Hematopoietic multipotent progenitor cell treated with erythropoietin and hydrocortisone succinate and interleukin-3 and kit ligand, for 8 days (in vitro differentiated cells): ENCODE measurements around the gene PPP1CB.

Experiments
- DNase-seq: peaks from one replicate; pipeline ENCODE4 v3.0.0-alpha.2; 2015

Gene PPP1CB

DNA sequence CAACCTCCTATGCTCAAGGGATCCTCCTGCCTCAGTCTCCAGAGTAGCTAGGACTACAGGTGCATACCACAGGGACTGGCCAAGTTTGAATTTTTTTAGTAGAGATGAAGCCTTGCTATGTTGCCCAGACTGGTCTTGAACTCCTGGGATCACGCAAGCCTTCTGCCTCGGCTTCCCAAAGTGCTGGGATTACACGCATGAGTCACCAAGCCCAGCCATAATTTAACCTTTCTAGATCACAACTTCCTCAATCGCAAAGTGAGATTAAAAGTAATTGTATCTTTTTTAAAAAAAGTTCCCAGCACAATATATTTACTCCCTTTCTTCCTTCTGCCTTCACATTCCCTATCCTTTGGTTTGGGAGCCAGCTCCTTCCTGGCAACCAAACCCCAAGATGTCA is 5.8 kb upstream of the PPP1CB start:
- no peak for DNase-seq

DNA sequence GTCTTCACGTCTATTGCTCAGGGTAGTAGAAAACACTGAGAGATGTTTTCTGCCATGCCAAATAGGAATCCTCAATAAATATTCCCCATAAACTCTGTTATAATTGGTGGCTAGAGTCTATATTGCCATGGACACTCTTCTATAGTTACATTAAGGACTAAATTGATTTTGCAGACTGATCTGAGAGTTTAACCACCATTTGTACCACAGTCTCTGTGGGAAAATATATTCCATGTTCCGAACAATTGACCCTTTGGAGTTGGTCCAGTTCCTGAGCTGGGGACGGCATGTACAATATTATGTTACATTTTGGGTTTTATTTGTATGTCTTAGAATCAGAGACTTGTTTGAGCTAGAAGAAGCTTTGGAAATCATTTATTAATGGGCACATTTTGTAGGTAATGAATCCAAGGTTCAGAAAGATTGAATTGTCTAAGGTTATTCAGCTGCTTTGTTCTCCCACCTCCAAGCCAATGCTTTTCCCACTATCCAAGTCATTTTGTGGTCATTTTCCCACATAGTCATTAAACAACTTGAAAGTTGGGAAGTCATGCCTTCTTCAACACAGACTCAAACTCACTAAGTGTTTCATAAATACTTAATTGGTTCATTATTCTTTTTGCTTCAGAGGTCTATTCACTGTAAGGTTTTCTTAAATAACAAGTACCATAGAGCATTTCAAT is 5.1 kb upstream of the PPP1CB start:
- DNase-seq = no peak

GRCh38 chr2:28747714-28748113 is 3.9 kb upstream of the PPP1CB start:
- DNase-seq = no peak

- DNase-seq = no peak
Measured at GRCh38 chr2:28748176-28748575, 3.5 kb upstream of the PPP1CB start.

- no peak for DNase-seq
Measured at GRCh38 chr2:28748941-28749340, 2.7 kb upstream of the PPP1CB start.

DNA sequence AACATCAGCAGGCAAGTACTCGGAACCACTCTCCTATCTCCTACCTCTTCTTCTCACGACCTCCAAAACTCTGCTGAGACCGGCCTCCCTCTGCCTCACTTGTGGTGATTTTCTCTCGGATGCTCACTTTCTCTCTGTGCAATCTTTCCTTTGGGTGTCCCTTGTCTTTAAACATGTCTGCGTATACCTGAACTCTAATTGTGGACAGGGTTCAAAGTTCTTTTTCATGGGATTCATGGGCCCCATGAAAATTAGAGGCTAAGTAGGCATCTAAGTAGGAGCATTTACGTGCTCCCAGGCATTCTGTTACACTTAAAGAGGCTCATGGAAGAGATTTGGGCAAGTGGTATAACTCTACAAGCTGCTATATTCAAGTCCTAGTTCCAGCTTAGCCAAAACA is 2.1 kb upstream of the PPP1CB start:
- no peak for DNase-seq

- peak; percentile 75 for DNase-seq
Measured at GRCh38 chr2:28750316-28751251, 1.0 kb upstream of the PPP1CB start.

DNA sequence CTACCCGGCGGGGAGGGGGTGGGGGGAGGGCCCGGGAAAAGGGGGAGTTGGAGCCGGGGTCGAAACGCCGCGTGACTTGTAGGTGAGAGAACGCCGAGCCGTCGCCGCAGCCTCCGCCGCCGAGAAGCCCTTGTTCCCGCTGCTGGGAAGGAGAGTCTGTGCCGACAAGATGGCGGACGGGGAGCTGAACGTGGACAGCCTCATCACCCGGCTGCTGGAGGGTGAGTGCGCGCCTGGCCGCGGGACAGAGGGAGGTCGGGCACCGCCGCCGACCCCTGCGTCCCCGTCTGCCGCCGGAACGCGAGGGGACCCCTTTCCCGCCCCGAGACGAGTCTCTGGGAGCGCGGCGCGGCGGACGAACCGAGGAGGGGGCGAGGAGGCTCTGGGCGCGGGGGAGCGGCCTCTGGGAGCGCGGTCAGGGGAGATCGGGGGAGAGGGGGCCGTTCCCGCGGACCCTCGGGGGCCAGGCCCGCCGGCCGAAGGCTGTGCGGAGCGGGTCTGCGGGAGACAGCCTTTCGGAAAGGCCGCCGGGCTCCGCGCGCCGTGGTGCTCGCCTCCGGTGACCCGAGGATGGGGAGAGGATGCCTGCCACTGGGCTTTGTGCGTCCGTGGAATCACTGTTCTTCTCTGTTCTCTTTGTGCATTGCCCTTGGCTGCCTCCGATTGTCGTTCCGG is 463 bp downstream of the PPP1CB start:
- DNase-seq = peak; percentile 16

GRCh38 chr2:28752631-28753376 is 1.2 kb downstream of the PPP1CB start:
- no peak for DNase-seq

DNA sequence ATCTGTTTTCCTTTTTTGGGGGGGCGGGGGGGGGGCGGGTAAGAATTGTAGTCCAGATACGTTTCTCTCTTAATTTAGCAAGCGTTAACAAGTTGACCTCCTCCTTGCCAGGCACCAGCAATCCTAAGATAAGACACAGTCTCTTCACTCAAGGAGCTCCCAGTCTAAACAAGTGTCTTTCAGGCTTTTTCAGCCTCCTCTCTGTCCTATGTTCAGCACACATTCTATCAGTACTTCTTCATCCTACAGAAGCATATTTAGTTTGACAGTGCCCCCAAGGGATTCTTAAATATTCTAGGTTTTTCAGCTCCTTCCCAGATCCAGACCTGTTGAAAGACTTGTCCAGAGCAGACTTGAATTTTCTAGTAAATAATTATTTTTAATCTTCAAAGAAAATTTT is 2.7 kb downstream of the PPP1CB start:
- DNase-seq = peak; percentile 67

DNA sequence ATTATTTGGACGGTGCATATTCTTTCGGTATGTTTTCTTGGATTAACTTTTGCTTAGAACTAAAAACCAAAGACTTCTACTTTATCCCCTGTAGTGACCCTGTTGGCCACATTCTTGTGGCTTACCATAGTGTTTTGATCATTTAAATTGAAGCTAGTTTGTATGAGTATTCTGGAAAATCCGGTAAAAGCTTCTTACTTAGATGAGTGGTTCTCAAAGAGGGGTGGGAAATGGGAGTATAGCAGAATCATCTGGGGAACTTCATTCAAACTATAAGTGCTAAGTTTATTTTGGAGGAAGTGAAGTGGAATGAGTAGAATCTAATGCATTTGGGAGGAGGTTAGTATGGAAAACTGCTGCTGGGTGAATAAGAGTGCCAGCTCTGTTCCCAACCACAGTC is 3.8 kb downstream of the PPP1CB start:
- no peak for DNase-seq

GRCh38 chr2:28758459-28758858 is 6.8 kb downstream of the PPP1CB start:
- no peak for DNase-seq

- no peak for DNase-seq
Measured at GRCh38 chr2:28761420-28761819, 9.8 kb downstream of the PPP1CB start.

GRCh38 chr2:28764909-28765711 is 13.5 kb downstream of the PPP1CB start:
- DNase-seq = no peak

DNA sequence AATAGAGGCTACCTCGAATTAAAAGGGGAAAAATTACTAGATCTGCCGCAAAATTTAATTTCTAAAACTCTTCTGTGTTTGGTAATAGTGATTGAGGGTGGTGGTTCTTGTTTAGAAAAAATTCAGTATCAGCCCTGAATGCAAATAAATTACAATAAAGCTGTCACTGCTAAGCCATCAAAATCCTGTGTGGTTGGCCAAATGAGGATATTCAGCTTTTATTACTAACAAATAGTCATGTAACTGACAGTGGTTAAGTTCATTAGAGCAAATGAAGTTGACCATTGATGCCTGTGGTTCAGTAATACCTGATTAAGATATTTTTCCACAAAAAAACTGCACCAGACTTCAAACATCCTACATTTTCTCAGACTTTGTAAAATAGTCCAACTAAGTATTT is 14.4 kb downstream of the PPP1CB start:
- DNase-seq = no peak

- no peak for DNase-seq
Measured at GRCh38 chr2:28767337-28767736, 15.7 kb downstream of the PPP1CB start.

- no peak for DNase-seq
Measured at GRCh38 chr2:28768422-28768821, 16.8 kb downstream of the PPP1CB start.

GRCh38 chr2:28768952-28769351 is 17.3 kb downstream of the PPP1CB start:
- DNase-seq = no peak

GRCh38 chr2:28772351-28772750 is 20.7 kb downstream of the PPP1CB start:
- no peak for DNase-seq

DNA sequence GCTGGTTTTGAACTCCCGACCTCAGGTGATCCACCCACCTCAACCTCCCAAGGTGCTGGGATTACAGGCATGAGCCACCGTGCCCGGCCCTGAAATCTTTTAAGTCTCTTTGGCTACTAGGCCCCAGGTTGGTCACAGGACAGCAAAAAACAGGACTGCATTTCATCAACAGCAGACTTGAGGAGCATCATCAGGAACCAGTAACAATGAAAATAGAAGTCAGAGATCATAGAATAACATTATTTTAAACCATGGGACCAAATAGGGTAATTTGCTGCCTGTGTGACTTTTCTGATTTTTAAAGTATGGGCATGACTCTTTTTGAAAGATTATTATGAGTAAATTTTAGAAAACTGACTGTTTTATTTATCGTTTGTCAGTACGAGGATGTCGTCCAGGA is 24.8 kb downstream of the PPP1CB start:
- no peak for DNase-seq

- no peak for DNase-seq
Measured at GRCh38 chr2:28778392-28778791, 26.8 kb downstream of the PPP1CB start.

GRCh38 chr2:28779001-28779400 is 27.4 kb downstream of the PPP1CB start:
- no peak for DNase-seq
